ENCODE data around the gene ELN. TPM values are rescaled to one million over a fixed set of nuclear protein-coding genes. Genes with fewer than 3 reads are reported as not detected.

ELN gene
- total RNA-seq, 1 donor from 2014 or later: 0.47 TPM

DNA sequence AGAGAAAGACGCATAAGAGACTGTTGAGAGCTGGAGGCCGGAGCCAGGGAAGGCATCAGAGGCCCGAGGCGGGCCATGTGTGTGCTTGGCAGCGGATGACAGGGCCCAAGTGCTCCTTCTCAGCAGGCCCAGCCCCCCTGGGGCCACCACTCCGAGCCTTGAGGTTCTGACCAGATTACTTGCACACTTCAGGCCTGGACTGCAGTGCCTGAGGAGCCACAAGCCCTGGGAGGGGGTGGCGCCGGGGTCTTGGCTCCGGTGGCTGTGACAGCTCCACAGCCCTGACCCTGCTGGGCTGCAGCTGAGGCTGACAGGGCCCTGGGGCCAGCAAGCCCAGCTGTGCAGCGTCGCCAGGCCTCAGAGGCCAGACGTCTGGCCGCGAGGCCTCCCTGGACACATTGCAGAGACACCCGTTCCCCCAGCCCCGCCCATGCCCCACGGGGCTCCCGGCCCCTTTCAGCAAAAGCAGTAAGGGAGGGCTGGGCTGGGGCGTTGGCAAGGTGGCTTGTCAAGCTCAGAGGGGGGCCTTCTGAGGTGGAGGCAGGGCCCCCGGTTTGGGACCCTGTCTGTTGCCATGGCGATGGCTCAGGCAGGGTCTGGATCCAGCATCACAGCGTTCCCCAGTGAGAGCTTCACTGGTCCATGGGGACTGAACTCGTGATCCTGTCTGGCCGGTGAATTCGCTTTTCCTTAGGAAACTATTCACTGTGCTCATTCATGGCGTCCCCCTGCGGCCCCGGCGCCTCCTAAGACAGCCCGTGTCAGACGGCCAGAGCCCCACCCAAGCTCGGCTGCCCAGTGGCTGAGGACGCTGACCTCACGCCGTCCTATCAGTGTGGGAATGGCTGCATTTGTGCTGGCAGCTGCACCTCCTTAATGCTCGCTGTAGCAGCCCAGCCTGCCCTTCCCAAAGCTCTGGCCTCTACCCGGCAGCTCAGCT, 5.7 kb downstream of the ELN start:
- H3K27me3 Mint-ChIP-seq (ENCODE audit: insufficient read depth, low read depth): peaks cover 16% of the 10 kb centered on the region
- Histone ChIP-seq H2AFZ (replicated peaks) (no peak overlapping the region), H3K27ac (no peak overlapping the region), H3K9me3 (ENCODE audit: low read depth) (no peaks in the 10 kb centered on the region), H3K36me3 (no peaks in the 10 kb centered on the region), H3K4me3 (no peak overlapping the region), H3F3A (ENCODE audit: low read depth) (peaks cover 10% of the 10 kb centered on the region), H3K4me1 (peaks cover 22% of the 10 kb centered on the region), H3K4me2 (peak overlapping the region; percentile 2), H4K20me1 (ENCODE audit: low read depth) (peaks cover 2% of the 10 kb centered on the region), H3K79me2 (ENCODE audit: low read depth) (no peaks in the 10 kb centered on the region), H3K27me3 (no peaks in the 10 kb centered on the region), H3K9ac (no peak overlapping the region)
- TF ChIP-seq, protein P1, sequence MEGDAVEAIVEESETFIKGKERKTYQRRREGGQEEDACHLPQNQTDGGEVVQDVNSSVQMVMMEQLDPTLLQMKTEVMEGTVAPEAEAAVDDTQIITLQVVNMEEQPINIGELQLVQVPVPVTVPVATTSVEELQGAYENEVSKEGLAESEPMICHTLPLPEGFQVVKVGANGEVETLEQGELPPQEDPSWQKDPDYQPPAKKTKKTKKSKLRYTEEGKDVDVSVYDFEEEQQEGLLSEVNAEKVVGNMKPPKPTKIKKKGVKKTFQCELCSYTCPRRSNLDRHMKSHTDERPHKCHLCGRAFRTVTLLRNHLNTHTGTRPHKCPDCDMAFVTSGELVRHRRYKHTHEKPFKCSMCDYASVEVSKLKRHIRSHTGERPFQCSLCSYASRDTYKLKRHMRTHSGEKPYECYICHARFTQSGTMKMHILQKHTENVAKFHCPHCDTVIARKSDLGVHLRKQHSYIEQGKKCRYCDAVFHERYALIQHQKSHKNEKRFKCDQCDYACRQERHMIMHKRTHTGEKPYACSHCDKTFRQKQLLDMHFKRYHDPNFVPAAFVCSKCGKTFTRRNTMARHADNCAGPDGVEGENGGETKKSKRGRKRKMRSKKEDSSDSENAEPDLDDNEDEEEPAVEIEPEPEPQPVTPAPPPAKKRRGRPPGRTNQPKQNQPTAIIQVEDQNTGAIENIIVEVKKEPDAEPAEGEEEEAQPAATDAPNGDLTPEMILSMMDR (IDR thresholded peaks at IDR 0.05): no peak
- no peak for TF ChIP-seq EZH2phosphoT487 (IDR thresholded peaks at IDR 0.05)
- TF ChIP-seq EZH2 (IDR thresholded peaks at IDR 0.05): no peak
- no peaks in the 10 kb centered on the region for H3K36me3 Mint-ChIP-seq
- peaks cover 45% of the 10 kb centered on the region for H3K4me1 Mint-ChIP-seq
- H3K9me3 Mint-ChIP-seq: no peaks in the 10 kb centered on the region
- H3K27ac Mint-ChIP-seq: peak overlapping the region; percentile 90
- peak; percentile 69 for DNase-seq (ENCODE audit: low spot score)
- peak overlapping the region; percentile 41 for H3K4me3 Mint-ChIP-seq

DNA sequence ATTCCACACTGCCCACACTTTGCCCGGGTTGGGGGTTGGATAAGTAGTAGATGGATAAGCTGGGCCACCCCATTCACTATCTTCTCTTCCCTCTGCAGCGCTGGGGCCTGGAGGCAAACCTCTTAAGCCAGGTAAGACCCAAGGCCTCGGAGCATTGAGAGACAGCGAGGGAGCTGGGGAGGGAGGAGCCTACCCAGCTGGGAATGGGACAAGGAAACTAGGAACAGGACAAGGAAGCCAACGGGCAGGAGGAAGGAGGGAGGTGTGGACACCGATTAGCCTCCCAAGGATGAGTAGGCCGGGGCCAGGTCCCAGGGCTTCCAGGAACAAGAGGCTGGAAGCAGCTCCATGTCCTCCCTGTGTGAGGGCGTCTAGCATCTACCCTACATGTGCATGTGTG, 9.6 kb downstream of the ELN start:
- H3K27ac Mint-ChIP-seq: peak overlapping the region; percentile 92
- Histone ChIP-seq H3K36me3 (no peaks in the 10 kb centered on the region), H3K9me3 (ENCODE audit: low read depth) (no peaks in the 10 kb centered on the region), H3K4me3 (no peak overlapping the region), H4K20me1 (ENCODE audit: low read depth) (peaks cover 2% of the 10 kb centered on the region), H3K27me3 (no peaks in the 10 kb centered on the region), H3K4me1 (peaks cover 14% of the 10 kb centered on the region), H3F3A (ENCODE audit: low read depth) (peaks cover 9% of the 10 kb centered on the region), H2AFZ (replicated peaks) (no peak overlapping the region), H3K4me2 (no peak overlapping the region), H3K79me2 (ENCODE audit: low read depth) (no peaks in the 10 kb centered on the region), H3K27ac (no peak overlapping the region), H3K9ac (no peak overlapping the region)
- H3K4me1 Mint-ChIP-seq: peaks cover 21% of the 10 kb centered on the region
- no peak overlapping the region for H3K4me3 Mint-ChIP-seq
- H3K36me3 Mint-ChIP-seq: no peaks in the 10 kb centered on the region
- H3K27me3 Mint-ChIP-seq (ENCODE audit: insufficient read depth, low read depth): peaks cover 25% of the 10 kb centered on the region
- TF ChIP-seq, protein P1 (IDR thresholded peaks at IDR 0.05): no peak
- no peak for TF ChIP-seq EZH2phosphoT487 (IDR thresholded peaks at IDR 0.05)
- no peak for TF ChIP-seq EZH2 (IDR thresholded peaks at IDR 0.05)
- H3K9me3 Mint-ChIP-seq: no peaks in the 10 kb centered on the region
- DNase-seq (ENCODE audit: low spot score): no peak

DNA sequence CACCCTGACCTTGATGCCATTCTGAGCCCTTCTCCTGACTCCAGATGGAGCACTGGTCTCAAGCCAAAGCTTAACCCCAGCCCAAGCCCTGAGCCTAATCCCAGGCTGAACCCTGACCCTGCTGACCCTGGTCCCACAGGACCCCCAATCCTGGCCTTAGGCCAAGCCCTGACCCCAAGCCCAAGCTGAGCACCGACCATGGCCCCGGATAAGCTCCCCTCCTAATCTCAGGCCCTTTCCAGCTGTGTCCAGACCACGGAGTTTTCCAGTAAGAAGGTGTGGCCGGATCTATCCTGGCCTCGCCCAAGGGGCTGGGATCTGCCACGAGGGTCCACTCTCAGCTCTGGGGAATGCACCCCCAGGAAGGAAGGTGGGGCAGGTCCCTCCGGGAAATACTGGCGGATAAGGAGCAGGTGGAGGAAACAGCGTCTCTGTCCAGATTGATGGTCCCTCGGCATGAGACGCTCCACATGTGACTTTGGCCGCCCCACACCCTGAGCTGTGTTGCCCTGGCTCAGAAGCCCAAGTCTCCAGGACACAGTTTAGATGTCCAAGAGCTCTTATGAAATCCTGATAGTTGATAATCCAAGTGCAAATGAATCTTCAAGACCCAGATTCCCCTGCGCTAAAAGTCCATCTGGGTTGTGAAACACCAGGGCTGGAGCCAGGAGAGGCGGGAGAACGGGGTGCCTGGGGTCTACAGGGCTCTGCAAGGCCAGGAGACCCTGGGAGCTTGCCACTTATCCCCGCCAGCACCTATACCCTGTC, 10.4 kb downstream of the ELN start:
- Histone ChIP-seq H3F3A (ENCODE audit: low read depth) (peaks cover 7% of the 10 kb centered on the region), H3K27ac (no peak overlapping the region), H3K4me3 (no peak overlapping the region), H3K36me3 (no peaks in the 10 kb centered on the region), H3K9ac (no peak overlapping the region), H3K4me1 (peaks cover 20% of the 10 kb centered on the region), H3K4me2 (no peak overlapping the region), H3K27me3 (no peaks in the 10 kb centered on the region), H4K20me1 (ENCODE audit: low read depth) (peaks cover 2% of the 10 kb centered on the region), H3K79me2 (ENCODE audit: low read depth) (no peaks in the 10 kb centered on the region), H3K9me3 (ENCODE audit: low read depth) (no peaks in the 10 kb centered on the region), H2AFZ (replicated peaks) (no peak overlapping the region)
- TF ChIP-seq, protein P1 (IDR thresholded peaks at IDR 0.05): no peak
- TF ChIP-seq EZH2 (IDR thresholded peaks at IDR 0.05) (no peak), EZH2phosphoT487 (IDR thresholded peaks at IDR 0.05) (no peak)
- peak overlapping the region; percentile 92 for H3K27ac Mint-ChIP-seq
- H3K4me1 Mint-ChIP-seq: peaks cover 20% of the 10 kb centered on the region
- H3K9me3 Mint-ChIP-seq: no peaks in the 10 kb centered on the region
- DNase-seq (ENCODE audit: low spot score): no peak
- H3K4me3 Mint-ChIP-seq: no peak overlapping the region
- peaks cover 27% of the 10 kb centered on the region for H3K27me3 Mint-ChIP-seq (ENCODE audit: insufficient read depth, low read depth)
- H3K36me3 Mint-ChIP-seq: no peaks in the 10 kb centered on the region
